ENCODE measurements around the gene ZNF687. TPM values are rescaled to one million over a fixed set of nuclear protein-coding genes. Genes with fewer than 3 reads are reported as not detected.

Gene ZNF687
- total and polyA plus RNA-seq, 2 of the 4 experiments (the other 2 are of a cell fraction): 5.7 to 10.8 TPM

- TF ChIP-seq MAZ (IDR thresholded peaks at IDR 0.05; ENCODE audit: borderline replicate concordance, low read depth, low read length) (peak; percentile 11; the same call in 1 of the 2 replicates), CHD1 (IDR thresholded peaks at IDR 0.05; ENCODE audit: low read depth, low read length) (no peak)
Observed at GRCh38 chr1:151314137-151314875, 32.2 kb downstream of the ZNF687 start (continued).

- H3K4me3 ChIP-seq (ENCODE audit: insufficient read depth, low read depth, low read length): no peak overlapping the region
- no peak overlapping the region for H3K56ac ChIP-seq (ENCODE audit: extremely low read depth, insufficient read depth, low read length)
- DNase-seq (no peak), ATAC-seq (ENCODE audit: low read depth) (no peak)
- H3K4me2 ChIP-seq (ENCODE audit: low read depth, low read length): no peak overlapping the region
- H3K27ac ChIP-seq (ENCODE audit: insufficient read depth, low read length): no peak overlapping the region
- no peak overlapping the region for H2BK5ac ChIP-seq (ENCODE audit: low read depth, low read length, poor library complexity, severe bottlenecking)
- in situ Hi-C loops (cut with MboI; ENCODE audit: low sequenced_read_pairs): loop anchor here (25.0 kb wide), 1 partner anchor 672 kb away; the partner anchor contains the start of gene S100A10
- H3K79me1 ChIP-seq (ENCODE audit: low read depth in 1 of 2, low read length in 2 of 2): peaks cover 35 to 81% of the 10 kb centered on the region in 2 experiments
- BruUV-seq (replicated peaks): no TSS peak
- H2BK20ac ChIP-seq (ENCODE audit: low read depth, low read length): no peak overlapping the region
- H3K9me1 ChIP-seq (ENCODE audit: insufficient read depth, low read length): peaks cover 40% of the 10 kb centered on the region
- no peak overlapping the region for H2BK15ac ChIP-seq (ENCODE audit: low read depth, low read length)
- ChIA-PET POLR2A (ENCODE audit: unreplicated experiment) (no interaction called here), CTCF (interaction anchor here (1.0 kb wide), 1 partner anchor 15 kb away, joined by 3 read pairs; no protein-coding TSS in a partner anchor)
- peaks cover 41% of the 10 kb centered on the region for H4K20me1 ChIP-seq (ENCODE audit: insufficient read depth, low read length)
- H4K8ac ChIP-seq (ENCODE audit: low read depth in 2 of 2, low read length in 2 of 2): no peak overlapping the region
- peak overlapping the region; percentile 8; the same call in 1 of the 2 replicates for H2AK5ac ChIP-seq (ENCODE audit: low read depth, low read length)
- H3K18ac ChIP-seq (ENCODE audit: low read depth, low read length): no peak overlapping the region
- no peaks in the 10 kb centered on the region for H3K27me3 ChIP-seq (ENCODE audit: control insufficient read depth, insufficient read depth, low read length)
- H3K36me3 ChIP-seq (ENCODE audit: control insufficient read depth, insufficient read depth, low read length): peaks cover 41% of the 10 kb centered on the region
- no peak overlapping the region for H3K14ac ChIP-seq (replicated peaks; ENCODE audit: low read depth, low read length)
- intact Hi-C loops (cut with micrococcal nuclease): no loop called here
- WGBS, 2 experiments (ENCODE audit: extremely low coverage in 2 of 2, insufficient read length in 1 of 2): 99% methylated on average over 10 of the region's 17 CpGs; no CpG with 5 or more reads in 1 of the 2 experiments
- H2AK9ac ChIP-seq (replicated peaks; ENCODE audit: low read depth, low read length, poor library complexity): no peak overlapping the region
- H3K9me3 ChIP-seq (ENCODE audit: control insufficient read depth, insufficient read depth, low read length): no peaks in the 10 kb centered on the region
- H2AFZ ChIP-seq (replicated peaks; ENCODE audit: low read length, poor library complexity): no peak overlapping the region
- H4K91ac ChIP-seq (ENCODE audit: insufficient read depth, low read depth, low read length): no peak overlapping the region
- dilution Hi-C loops (cut with HindIII; ENCODE audit: low sequenced_read_pairs, unreplicated experiment): no loop called here
- TF ChIP-seq, protein P1, sequence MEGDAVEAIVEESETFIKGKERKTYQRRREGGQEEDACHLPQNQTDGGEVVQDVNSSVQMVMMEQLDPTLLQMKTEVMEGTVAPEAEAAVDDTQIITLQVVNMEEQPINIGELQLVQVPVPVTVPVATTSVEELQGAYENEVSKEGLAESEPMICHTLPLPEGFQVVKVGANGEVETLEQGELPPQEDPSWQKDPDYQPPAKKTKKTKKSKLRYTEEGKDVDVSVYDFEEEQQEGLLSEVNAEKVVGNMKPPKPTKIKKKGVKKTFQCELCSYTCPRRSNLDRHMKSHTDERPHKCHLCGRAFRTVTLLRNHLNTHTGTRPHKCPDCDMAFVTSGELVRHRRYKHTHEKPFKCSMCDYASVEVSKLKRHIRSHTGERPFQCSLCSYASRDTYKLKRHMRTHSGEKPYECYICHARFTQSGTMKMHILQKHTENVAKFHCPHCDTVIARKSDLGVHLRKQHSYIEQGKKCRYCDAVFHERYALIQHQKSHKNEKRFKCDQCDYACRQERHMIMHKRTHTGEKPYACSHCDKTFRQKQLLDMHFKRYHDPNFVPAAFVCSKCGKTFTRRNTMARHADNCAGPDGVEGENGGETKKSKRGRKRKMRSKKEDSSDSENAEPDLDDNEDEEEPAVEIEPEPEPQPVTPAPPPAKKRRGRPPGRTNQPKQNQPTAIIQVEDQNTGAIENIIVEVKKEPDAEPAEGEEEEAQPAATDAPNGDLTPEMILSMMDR (conservative IDR thresholded peaks at IDR 0.05; ENCODE audit: low read depth, low read length): no peak
- no peak for TF ChIP-seq USF2 (IDR thresholded peaks at IDR 0.05; ENCODE audit: low read depth, low read length)
- TF ChIP-seq RFX5 (IDR thresholded peaks at IDR 0.05; ENCODE audit: low read depth, low read length): no peak
- TF ChIP-seq RAD21 (IDR thresholded peaks at IDR 0.05; ENCODE audit: low read length): no peak
- H3K9ac ChIP-seq (ENCODE audit: low read depth, low read length): no peak overlapping the region
- H3K23ac ChIP-seq (ENCODE audit: low read depth, low read length): no peak overlapping the region
- H3K4ac ChIP-seq (ENCODE audit: low read depth, low read length): no peak overlapping the region
- no peak overlapping the region for H4K5ac ChIP-seq (ENCODE audit: low read depth, low read length)
- H3K4me1 ChIP-seq (ENCODE audit: control insufficient read depth, insufficient read depth, low read length): peaks cover 28% of the 10 kb centered on the region
- no peak overlapping the region for H2BK120ac ChIP-seq (ENCODE audit: low read depth, low read length)
Observed at GRCh38 chr1:151315565-151316235, 33.6 kb downstream of the ZNF687 start.

All from IMR-90 (cell line).